ENCODE measurements around the gene CLIP2.
A peak's percentile ranks its signal among the peaks of the same experiment; 100 is the strongest.
"Not testable (repeated sequence)": the region's sequence is repeated elsewhere in the genome, so short reads cannot be mapped to it uniquely, and the experiment has no call there.

The CLIP2 gene

DNA sequence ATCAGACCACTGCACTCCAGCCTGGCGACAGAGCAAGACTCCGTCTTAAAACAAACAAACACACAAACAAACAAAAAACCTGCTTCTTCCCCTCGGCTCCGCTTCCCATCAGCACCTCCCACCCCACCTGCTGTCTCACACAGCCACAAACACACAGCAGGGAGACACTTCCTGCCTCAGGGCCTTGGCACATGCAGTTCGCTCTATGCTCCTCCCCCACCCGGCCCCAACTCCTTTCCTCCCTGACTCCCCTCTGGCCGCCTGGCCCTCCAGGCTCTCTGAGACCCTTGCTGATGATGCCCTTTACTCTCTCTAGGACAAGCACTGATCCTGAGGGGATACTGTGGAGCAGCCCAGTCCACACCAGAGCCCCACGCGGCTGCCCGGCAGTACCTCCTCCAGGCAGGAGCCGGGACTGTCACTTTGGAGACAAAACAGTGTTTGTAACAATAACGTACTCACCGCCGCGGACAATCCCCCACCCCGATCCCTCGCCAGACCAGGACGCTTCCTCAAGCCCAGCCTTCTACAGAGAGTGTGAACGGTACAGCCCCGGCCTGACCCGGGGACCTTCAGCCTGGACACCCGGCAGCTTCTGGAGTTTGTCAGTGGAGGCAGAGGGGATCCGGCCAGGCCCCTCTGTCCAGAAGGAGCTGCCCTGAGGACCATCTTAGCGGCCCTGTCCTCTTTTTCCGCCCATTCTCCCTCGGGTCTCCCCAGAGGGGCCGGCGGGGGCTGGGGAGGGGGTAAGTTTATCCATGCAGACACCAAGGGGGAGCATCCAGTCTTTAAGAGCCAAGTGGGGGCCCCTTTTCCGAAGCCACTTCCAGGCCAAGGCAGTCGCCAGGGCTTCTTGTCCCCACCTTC lies 114.5 kb downstream of the CLIP2 start:
- no peak for DNase-seq (ENCODE audit: low read depth)

DNA sequence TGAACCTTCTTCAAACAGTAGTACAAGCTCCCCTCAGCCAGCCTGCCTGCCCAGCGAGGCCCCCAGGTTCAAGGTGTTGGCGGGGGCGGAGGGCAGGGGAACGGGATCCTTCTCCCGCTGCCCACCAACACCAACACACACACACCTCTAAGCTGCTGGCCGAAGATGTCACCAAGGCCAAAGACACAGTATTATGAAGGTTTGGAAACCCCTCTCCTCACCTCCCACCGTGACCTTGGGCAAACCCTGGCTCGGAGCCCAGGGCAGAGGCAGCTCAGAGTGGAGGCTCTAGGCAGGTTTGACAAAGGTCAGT lies 115.1 kb downstream of the CLIP2 start:
- DNase-seq (ENCODE audit: low read depth), result no peak

DNA sequence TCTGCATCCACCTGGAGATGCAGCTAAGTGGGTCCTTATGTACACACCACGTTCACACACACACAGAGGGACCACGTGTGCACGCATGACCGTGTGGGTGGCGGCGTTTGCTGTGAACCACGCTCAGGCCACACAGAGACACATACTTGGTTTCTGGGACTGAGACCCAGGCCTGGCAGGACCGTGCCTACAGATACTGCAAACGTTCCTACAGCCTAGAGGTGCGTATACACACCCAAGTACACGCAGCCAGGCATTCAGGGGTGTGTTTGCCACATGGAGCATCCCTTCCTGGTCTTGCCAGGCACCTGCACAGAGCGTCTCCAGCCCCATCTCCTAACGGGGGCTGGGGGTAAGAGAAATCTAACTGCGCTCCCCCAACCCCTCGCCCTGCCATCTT lies 115.5 kb downstream of the CLIP2 start:
- DNase-seq (ENCODE audit: low read depth), result no peak

DNA sequence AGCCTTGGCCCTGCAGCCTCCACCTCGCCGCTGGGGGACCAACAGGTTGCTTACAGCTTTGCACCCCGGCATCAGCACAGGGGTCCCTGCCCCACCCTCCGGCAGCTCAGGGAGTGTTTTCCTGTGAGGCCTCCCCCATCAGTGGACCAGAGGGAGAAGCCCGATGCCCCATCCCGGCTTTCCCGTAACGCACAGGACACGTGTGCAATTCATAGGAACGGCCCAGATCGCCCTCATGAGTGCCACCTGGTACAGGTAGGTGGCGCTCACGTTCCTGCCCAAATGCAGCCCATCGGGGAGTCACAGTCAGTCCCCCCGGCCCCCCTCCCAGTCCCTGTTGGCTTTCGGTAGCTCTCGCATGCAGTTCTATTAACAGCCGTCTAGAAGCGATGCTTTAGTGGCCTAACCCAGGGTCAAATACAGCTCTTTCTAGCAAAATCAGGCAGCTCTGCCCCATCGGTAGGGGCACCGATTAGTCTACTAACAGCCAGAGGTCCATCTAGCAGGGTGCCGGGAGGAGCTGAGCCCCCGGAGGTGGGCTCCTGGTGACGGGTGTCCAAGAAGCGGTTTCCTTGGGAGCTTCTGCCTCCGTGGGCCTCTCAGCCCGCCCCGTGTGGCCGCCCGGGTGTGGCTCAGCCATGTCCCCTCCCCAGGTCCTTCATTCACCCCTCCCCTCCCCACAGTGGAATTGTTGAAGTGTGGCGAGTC lies 116.1 kb downstream of the CLIP2 start:
- no peak for DNase-seq (ENCODE audit: low read depth)

DNA sequence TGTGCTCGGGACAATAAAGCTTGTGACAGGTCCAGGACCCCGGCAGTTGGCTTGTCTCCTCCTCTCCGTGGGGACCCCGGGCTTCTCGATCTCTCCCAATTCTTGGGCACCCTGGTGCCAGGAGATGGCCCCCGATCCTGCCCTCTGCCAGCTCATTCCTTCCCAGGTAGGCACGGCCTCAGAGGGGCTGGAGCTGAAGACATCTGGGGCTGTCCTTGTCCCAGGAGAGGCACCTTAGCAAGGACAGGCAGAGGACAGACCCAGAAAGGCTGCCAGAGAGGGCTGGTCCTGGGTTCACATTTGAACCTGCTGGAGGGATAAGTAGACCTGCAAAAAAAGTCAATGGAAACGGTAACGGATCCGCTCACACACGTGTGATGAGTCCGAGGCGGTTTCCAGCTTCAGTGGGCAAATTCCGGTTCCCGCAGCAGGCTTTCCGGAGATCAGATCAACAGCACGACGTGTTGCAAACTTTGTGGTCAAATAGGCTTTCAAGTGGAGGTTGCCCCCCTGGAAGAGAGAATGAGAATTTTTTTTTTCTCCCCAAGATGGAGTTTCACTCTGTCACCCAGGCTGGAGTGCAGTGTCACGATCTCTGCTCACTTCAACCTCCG lies 116.8 kb downstream of the CLIP2 start:
- DNase-seq (ENCODE audit: low read depth), result no peak

DNA sequence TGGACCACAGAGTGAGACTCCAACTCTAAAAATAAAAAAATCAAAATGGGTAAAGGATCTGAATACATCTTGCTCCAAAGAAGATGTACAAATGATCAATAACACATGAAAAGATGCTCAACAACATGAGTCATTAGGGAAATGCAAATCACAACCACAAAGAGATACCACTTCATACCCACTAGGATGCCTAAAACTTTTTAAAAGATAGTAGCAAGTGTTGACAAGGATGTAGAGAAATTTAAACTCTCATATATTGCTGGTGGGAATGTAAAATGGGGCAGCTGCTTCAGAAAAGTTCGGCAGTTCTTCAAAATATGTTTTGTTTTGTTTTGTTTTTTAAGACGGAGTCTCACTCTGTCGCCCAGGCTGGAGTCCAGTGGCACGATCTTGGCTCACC lies 118.8 kb downstream of the CLIP2 start:
- no peak for DNase-seq (ENCODE audit: low read depth)

DNA sequence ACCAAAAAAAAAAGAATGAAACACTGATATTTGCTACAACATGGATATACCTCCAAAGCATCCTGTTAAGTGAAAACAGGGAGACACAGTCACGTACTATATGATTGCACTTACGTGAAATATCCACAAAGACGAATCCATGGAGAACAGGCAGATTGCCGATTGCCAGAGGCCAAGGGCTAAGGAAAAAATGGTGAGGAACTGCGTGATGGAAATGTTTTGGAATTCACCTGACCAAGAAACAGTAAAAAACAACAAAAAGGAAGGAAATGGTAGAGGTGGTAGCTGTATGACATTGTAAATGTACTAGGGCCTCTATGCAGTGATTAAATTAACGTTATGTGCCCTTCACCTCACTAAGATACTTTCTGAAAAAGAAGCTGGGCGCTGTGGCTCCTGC lies 120.4 kb downstream of the CLIP2 start:
- no peak for DNase-seq (ENCODE audit: low read depth)

DNA sequence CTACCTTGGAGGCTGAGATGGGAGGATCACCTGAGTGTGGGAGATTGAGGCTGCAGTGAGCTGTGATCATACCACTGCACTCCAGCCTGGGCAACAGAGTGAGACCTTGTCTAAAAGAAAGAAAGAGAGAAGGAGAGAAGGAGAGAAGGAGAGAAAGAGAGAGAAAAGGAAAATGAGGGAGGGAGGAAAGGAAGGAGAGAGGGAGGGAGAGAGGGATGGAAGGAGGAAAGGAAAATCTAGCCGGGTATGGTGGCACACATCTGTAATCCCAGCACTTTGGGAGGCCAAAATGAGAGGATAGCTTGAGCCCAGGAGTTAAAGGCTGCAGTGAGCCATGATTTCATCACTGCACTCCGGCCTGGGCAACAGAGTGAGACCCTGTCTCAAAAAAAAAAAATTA lies 121.6 kb downstream of the CLIP2 start:
- DNase-seq (ENCODE audit: low read depth), result no peak

DNA sequence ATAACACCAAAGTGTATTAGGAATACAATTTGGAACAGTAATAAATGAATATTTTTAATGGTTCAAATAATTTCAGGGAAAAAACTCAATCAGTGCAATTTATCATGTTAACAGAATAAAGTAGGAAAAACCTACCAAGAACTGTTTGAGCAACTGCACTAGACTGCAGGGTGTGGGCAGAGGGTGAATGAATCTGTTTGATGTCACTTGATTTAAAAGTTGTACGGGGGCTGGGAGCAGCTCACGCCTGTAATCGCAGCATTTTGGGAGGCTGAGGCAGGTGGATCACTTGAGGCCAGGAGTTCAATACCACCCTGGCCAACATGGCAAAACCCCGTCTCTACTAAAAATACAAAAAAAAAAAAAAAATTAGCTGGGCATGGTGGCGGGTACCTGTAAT lies 122.4 kb downstream of the CLIP2 start:
- DNase-seq (ENCODE audit: low read depth), result not testable (repeated sequence)

DNA sequence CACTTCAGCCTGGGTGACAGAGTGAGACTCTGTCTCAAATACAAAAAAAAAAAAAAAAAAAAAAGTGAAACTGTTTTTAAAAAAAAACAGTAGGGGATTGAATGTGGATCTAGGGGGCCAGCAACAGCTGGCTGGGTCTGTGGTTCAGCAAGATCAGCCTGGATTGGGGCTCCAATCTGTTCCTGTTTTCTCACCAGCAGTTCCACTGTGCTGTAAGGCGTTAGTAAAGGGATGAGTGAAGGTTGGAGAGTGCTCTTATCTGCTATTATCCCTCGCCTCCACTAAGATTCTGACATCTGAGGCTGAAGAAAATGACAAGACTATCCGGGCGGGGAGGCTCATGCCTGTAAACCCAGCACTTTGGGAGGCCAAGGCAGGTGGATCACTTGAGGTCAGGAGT lies 122.8 kb downstream of the CLIP2 start:
- no peak for DNase-seq (ENCODE audit: low read depth)

DNA sequence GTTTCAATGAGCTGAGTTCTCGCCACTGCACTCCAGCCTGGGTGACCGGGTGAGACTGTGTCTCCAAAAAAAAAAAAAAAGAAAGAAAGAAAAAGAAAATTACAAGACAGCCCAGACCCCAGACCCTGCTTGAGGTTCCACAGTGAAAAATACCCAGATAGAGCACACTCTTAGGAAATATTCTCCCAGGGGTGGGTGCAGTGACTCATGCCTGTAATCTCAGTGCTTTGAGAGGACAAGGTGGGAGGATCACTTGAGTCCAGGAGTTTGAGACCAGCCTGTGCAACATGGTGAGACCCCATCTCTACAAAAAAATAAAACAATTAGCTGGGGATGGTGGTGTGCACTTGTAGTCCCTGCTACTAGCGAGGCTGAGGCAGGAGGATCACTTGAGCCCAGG lies 123.4 kb downstream of the CLIP2 start:
- DNase-seq (ENCODE audit: low read depth), result no peak

DNA sequence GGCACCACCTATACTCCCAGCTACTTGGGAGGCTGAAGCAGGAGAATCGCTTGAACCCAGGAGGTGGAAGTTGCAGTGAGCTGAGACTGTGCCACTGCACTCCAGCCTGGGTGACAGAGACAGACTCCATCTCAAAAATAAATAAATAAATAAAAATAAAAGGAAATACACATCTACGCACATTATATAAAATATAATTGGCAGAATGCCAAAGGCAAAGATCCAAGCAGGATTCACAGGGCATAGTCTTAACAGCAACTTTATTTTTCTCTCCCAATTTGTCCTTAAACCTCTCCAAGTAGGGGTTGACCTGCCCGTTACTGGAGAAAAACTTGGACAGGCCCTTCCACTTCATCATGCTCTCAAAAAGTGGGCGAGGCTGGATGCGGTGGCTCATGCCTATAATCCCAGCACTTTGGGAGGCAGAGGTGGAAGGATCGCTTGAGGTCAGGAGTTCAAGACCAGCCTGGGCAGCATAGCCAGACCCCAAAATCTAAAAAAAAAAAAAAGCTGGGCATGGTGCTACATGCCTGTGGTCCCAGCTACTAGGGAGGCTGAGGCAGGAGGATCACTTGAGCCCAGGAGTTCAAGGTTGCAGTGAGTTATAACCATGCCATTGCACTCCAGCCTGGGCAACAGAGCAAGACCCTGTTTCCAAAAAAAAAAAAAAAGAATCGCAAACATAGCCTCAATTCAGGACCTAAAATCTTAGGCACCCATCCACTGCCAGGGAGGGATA lies 125.6 kb downstream of the CLIP2 start:
- not testable (repeated sequence) for DNase-seq (ENCODE audit: low read depth)

DNA sequence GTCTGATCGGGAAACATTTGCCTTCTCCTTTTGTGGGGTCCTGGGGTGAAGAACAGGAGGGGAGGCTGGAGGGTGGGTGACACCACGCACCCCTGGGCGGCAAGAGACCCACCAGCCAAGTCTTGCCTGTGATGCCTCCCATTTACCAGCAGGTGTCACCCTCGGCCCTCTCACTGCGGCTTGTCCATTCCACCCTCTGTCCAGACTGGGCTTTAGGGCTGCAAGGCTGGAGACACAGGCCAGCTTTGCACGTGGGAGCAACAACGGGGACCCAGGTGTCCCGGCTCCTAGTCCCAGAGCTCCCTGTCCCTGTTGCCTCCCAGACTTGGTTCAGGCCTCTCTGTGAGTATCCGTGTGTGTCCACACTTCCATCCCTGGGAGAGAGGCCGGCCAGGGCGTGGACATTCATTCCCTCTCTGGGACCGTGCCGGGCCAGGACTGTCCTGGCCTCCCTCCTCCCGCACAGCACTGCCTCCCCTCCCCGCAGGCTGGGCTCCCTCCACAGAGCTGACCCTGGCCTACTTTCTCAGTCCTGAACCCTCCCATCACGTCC lies 128.3 kb downstream of the CLIP2 start:
- peak; percentile 45 for DNase-seq (ENCODE audit: low read depth)

DNA sequence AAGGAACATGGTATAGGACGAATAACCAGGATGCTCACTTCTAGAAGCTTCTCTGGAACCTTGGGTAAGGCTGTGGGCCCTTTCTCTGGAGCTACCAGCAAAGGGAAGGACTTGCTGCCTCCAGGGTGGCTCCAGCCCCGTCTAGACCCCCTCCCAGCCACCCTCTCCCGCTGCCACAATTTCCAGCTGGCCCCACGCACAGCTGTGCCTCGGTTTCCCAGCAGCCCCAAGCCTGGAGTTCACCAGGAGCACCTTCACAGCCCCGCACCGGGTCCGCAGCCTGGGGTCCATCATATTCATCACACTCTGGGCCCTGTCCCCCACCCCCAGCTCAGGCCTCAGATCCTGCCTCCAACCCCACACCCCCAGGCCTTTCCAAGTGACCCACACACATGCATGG lies 128.9 kb downstream of the CLIP2 start:
- no peak for DNase-seq (ENCODE audit: low read depth)

DNA sequence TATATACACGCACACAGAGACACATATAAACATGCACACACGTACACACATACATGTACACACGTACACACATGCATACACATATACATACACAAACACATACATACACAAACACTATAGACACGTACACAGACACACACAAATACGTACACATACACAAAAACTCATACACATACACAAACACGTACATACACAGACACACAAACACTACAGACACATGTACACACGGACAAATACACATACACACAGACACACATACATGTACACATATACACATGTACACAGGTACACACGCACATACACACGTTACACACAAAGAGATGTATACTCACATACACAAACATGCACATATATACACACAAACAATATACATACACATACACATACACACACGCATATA lies 129.3 kb downstream of the CLIP2 start:
- DNase-seq (ENCODE audit: low read depth), result no peak

DNA sequence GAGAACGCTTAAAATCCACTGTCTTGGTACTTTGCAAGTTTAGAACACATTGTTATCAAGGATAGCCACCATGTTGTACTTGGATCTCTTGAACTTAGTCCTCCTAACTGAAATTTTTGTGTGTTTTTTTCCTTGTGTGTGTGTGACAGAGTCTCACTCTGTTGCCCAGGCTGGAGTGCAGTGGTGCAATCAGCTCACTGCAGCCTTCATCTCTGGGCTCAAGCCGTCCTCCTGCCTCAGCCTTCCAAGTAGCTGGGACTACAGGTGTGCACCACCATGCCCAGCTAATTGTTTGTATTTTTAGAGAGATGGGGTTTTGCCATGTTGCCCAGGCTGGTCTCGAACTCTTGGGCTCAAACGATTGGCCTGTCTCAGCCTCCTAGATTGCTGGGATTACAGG lies 130.0 kb downstream of the CLIP2 start:
- DNase-seq (ENCODE audit: low read depth), result not testable (repeated sequence)

DNA sequence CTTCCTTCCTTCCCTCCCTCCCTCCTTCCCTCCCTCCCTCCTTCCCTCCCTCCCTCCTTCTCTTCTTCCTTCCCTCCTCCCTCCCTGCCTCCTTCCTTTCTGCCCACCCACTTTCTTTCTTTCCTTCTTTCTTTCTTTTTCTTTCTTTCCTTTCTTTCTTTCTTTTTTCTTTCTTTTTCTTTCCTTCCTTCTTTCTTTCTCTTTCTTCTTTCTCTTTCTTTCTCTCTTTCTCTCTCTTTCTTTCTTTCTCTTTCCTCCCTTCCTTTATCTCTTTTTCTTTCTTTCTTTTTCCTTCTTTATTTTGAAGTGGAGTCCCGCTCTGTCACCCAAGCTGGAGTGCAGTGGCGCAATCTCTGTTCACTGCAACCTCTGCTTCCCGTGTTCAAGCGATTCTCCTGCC lies 130.8 kb downstream of the CLIP2 start:
- no peak for DNase-seq (ENCODE audit: low read depth)

DNA sequence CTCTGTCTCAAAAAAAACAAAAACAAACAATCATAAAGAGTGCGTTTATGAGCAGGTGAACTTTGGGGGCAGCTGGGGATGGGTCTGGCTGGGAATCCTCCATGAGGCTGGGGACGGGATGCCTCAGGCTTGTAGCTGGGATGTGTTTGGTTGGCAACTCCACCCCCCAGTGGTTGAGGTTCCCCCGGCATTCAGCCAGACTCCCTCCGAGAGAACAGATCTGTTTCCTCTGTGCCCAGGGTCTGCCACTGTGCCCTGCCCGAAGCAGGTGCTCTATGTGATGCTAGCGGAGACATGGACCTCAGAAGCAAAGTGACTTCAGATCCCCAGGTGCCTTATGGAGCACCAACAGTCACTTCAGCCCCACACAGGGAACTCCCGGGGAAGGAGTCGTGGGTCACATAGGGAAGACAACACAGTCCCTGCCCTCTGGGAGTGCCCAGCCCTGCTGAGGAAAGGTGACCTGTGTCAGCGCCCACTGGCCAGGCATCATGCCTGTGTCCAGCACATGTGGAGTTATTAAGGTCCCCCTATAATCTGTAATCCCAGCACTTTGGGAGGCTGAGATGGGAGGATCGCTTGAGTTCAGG lies 135.2 kb downstream of the CLIP2 start:
- DNase-seq (ENCODE audit: low read depth), result no peak

DNA sequence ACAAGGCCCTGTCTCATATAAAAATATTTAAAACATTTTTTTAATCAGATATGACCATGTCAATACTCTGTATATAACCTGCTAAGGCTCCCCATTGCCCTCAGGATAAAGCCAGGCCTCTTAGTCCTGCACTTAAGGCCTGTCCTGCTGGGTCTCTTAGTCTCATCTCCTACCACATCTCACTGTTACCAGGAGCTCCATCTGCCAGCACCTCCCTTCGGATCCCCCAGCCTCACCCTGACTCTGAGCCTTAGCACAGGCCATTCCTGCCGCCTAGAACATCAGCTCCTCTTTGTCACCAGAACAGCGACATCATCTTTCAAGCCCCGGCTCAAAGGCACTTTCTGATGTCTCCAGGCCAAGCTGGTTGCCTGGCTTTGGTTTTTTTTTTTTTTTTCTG lies 138.8 kb downstream of the CLIP2 start:
- no peak for DNase-seq (ENCODE audit: low read depth)

DNA sequence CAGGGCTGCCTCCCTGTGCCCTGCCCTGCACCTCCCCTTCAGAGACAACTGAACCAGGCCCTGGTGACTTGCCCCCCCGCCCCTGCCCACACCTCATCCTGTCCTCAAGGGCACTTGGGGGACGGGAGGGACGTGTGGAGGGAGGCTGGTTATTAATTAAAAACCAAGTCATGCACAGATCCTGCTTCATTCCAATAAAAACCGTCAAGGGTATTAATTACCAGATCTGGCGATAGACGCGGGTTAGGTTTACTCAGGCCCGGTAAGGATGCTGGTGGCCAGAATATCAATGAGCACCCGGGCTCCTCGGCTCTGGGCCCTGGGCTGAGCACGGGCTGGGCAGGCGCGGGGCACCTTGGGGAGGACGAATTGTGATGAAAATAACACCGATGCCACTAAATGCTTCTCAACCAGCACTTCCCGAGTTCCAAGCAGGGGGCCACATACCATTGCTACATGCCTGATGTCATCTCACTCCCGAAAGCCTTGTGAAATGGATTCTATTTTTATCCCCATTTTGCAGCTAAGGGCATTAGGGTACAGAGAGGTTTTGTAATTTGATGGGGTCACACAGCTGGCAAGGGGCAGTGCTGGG lies 140.0 kb downstream of the CLIP2 start:
- DNase-seq (ENCODE audit: low read depth), result peak; percentile 90

DNA sequence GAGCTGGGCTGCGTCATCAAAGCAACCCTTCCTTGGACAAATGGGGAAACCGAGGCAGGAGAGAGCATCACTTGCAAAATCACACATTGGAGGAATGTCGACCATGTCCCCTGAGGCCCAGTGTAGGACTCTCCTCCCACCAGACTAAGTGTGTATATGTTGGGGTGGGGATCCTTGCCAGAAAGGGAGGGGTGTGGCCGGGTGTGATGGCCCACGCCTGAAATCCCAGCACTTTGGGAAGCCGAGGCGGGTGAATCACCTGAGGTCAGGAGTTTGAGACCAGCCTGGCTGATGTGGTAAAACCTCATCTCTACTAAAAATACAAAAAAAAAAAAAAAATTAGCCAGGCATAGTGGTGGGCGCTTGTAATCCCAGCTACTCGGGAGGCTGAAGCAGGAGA lies 141.2 kb downstream of the CLIP2 start:
- DNase-seq (ENCODE audit: low read depth), result not testable (repeated sequence)
